Kidney (tissue), 14 donors: ENCODE measurements around the gene AURKA. TPM values are rescaled to one million over a fixed set of nuclear protein-coding genes. Genes with fewer than 3 reads are reported as not detected.

Experiments
- DNase-seq, 5 donors: peaks; one replicate each; pipeline ENCODE4 v3.0.0-alpha.2; 2013 to 2020
- FAIRE-seq: peaks from 2 replicates; lab custom pipeline; 2012; peaks lifted over from hg19 to GRCh38; lab: Jason Lieb, UNC
- H3K27ac ChIP-seq, 2 donors: one replicate each; pipeline ENCODE4 v1.7.0; 2013; ENCODE audit warnings: low read depth in 2 of 2, low read length in 2 of 2, inconsistent platforms in 1 of 2
- H3K27me3 ChIP-seq: one replicate; pipeline ENCODE4 v1.7.1; 2013; ENCODE audit warnings: low read length, inconsistent platforms; ENCODE audit not compliant: control insufficient read depth, insufficient read depth
- H3K36me3 ChIP-seq, 3 donors: one replicate each; pipeline versions ENCODE4 v1.7.0 to v1.7.1; 2013; ENCODE audit warnings: low read length in 3 of 3, control low read depth in 1 of 3, inconsistent platforms in 1 of 3; ENCODE audit not compliant: insufficient read depth in 3 of 3, control insufficient read depth in 2 of 3
- H3K4me1 ChIP-seq, 3 donors: one replicate each; pipeline versions ENCODE4 v1.7.0 to v1.7.1; 2013; ENCODE audit warnings: low read length in 3 of 3, inconsistent platforms in 1 of 3, low read depth in 1 of 3; ENCODE audit not compliant: control insufficient read depth in 2 of 3, insufficient read depth in 2 of 3
- H3K4me3 ChIP-seq, 3 donors: one replicate each; pipeline versions ENCODE4 v1.7.0 to v1.8.1; 2013; ENCODE audit warnings: low read length in 3 of 3, control low read depth in 1 of 3, inconsistent platforms in 1 of 3
- H3K9ac ChIP-seq, 3 donors: one replicate each; pipeline versions ENCODE4 v1.7.0 to v1.7.1; 2013; ENCODE audit warnings: low read length in 3 of 3, control low read depth in 1 of 3, inconsistent platforms in 1 of 3
- H3K9me3 ChIP-seq, 3 donors: one replicate each; pipeline versions ENCODE4 v1.7.0 to v1.7.1; 2013; ENCODE audit warnings: low read length in 3 of 3, control low read depth in 1 of 3, inconsistent platforms in 1 of 3; ENCODE audit not compliant: control insufficient read depth in 2 of 3, insufficient read depth in 1 of 3
- intact Hi-C: fragments of 100-400 bp; cut with DNase I; formaldehyde crosslinking; loops from one replicate; pipeline ENCODE4 v1.11.1; 2022
- polyA plus RNA-seq: library from polyadenylated mRNA; stranded (reverse); fragments of 350-450 nt; fragmentation: Illumina TruSeq; extraction: RNeasy Lipid Tissue Mini Kit (QIAGEN cat#74804); gene quantifications from one replicate; pipeline ENCODE4 v1.2.3, GENCODE V29; 2014; ENCODE audit warnings: low read depth, low replicate concordance; ENCODE audit not compliant: insufficient read depth
- total RNA-seq: library from RNA; stranded (reverse); fragmentation: NEBNext Ultra II Directional; extraction: Animal tissue kit (Norgen Biotek cat#: 25700); gene quantifications from one replicate; pipeline ENCODE4 v1.2.1, GENCODE V29; 2021
- TF ChIP-seq, protein P1 (sequence below): IDR thresholded peaks from 3 replicates; pipeline ENCODE4 v1.5.1; 2012; ENCODE audit warnings: mild to moderate bottlenecking, moderate library complexity, borderline replicate concordance; ENCODE audit not compliant: insufficient read depth; ENCODE audit errors: extremely low read depth
- donor health status: control.
- donor health status: control.
- donor health status: control.
- donor health status: control.
- donor health status: control.
- donor health status: DM: yes; HTN: yes; CAD: no.
- donor health status: Normal renal cell carcinoma (clear cell type).

The AURKA gene
- total and polyA plus RNA-seq, 2 donors from 2014 or later = 2.7 to 3.3 TPM

DNA sequence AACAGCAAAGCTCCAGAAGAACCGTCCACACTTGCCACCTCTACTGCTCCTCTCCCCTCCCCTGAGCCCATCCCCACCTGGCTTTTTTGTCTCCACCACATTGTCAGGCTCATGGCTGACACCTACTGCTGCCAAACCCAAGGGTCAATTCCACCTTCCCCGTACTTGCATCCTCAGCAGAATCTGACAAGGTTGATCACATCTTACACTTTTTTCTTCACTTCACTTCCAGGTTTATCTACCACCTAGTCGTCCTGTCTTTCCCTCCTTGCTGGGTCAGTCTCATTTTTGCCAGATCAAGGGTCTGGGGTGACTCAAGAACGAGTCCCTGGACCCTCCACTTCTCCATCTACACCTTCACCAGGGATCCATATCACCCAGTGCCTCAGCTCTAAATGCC, 3.1 kb downstream of the AURKA start:
- H3K9me3 ChIP-seq = no peaks in the 10 kb centered on the region
- FAIRE-seq (no peak), DNase-seq (no peak)
- peaks cover 0 to 13% (median 7%) of the 10 kb centered on the region in 3 donors for H3K4me1 ChIP-seq
- no peak overlapping the region for H3K27ac ChIP-seq
- intact Hi-C loops = no loop called here
- H3K27me3 ChIP-seq = no peaks in the 10 kb centered on the region
- TF ChIP-seq, protein P1, sequence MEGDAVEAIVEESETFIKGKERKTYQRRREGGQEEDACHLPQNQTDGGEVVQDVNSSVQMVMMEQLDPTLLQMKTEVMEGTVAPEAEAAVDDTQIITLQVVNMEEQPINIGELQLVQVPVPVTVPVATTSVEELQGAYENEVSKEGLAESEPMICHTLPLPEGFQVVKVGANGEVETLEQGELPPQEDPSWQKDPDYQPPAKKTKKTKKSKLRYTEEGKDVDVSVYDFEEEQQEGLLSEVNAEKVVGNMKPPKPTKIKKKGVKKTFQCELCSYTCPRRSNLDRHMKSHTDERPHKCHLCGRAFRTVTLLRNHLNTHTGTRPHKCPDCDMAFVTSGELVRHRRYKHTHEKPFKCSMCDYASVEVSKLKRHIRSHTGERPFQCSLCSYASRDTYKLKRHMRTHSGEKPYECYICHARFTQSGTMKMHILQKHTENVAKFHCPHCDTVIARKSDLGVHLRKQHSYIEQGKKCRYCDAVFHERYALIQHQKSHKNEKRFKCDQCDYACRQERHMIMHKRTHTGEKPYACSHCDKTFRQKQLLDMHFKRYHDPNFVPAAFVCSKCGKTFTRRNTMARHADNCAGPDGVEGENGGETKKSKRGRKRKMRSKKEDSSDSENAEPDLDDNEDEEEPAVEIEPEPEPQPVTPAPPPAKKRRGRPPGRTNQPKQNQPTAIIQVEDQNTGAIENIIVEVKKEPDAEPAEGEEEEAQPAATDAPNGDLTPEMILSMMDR = no peak
- peaks cover 0 to 2% (median 2%) of the 10 kb centered on the region in 3 donors for H3K36me3 ChIP-seq
- H3K4me3 ChIP-seq = no peak overlapping the region
- H3K9ac ChIP-seq = no peak overlapping the region

DNA sequence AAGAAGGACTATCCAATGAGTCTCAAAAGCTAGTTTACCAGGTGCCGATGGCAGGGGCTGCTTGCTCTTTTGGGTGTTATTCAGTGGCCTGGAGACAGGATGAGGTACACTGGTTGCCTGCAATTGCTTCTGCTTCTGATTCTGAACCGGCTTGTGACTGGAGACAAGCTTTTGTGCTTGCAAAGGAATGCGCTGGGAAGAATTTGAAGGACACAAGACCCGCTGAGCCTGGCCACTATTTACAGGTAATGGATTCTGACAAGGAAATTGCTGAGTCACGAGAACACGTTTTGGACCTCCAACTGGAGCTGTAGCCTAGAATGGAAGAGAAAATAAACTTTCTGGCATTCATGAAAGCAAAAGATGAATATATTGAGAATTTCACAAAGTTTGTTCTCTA, 5.8 kb downstream of the AURKA start:
- no peaks in the 10 kb centered on the region for H3K27me3 ChIP-seq
- no peak overlapping the region for H3K27ac ChIP-seq
- FAIRE-seq (no peak), DNase-seq (no peak)
- no peak overlapping the region for H3K9ac ChIP-seq
- peaks cover 0 to 5% (median 2%) of the 10 kb centered on the region in 3 donors for H3K4me1 ChIP-seq
- peaks cover 0 to 2% (median 2%) of the 10 kb centered on the region in 3 donors for H3K36me3 ChIP-seq
- no peak overlapping the region for H3K4me3 ChIP-seq
- intact Hi-C loops = no loop called here
- TF ChIP-seq, protein P1 = no peak
- no peaks in the 10 kb centered on the region for H3K9me3 ChIP-seq

DNA sequence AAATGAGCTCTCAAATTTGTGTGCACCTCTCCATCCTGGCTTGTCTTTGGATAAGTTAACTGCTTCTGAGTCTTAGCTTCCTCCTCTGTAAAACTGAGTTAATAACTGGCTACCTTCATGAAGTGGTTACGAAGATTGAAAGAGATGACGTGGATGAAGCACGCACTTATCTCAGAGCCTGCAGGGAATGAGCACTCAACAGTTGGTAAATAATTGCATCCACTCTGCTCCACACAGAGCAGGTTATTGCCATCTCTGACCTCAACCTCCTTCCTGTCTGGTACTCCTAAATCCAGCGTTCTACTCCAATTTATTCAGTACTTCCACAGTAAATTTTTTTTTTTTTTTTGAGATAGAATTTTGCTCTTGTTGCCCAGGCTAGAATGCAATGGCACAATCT, 6.9 kb downstream of the AURKA start:
- FAIRE-seq = no peak
- no peaks in the 10 kb centered on the region for H3K9me3 ChIP-seq
- H3K36me3 ChIP-seq = peaks cover 0 to 2% (median 2%) of the 10 kb centered on the region in 3 donors
- TF ChIP-seq, protein P1 = no peak
- H3K9ac ChIP-seq = no peak overlapping the region
- H3K27ac ChIP-seq = no peak overlapping the region
- no peaks in the 10 kb centered on the region for H3K4me1 ChIP-seq
- H3K4me3 ChIP-seq = no peak overlapping the region
- intact Hi-C loops = no loop called here
- H3K27me3 ChIP-seq = no peaks in the 10 kb centered on the region
- no peak for DNase-seq

DNA sequence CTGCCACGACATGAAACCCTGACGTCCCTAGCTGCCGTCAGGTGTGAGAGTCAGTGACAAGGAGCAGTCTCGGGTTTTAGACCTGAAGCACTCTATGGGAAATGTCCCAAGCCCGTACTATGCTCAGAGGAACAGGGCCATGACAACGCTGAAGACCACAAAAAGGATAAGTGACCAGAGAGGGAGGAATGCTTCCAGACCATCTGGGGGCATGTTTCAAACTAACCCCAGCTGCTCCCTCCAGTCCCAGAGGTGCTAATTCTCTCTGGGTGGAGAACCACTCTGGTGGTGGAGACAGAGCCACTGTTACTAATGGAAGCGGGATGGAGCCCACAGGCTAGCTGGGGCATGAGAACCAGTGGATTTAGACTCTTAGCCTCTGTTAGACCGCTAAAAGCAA, 8.7 kb downstream of the AURKA start:
- Histone ChIP-seq H3K9me3 (no peaks in the 10 kb centered on the region), H3K9ac (no peak overlapping the region), H3K27me3 (no peaks in the 10 kb centered on the region), H3K36me3 (peaks cover 0 to 2% (median 2%) of the 10 kb centered on the region in 3 donors), H3K27ac (no peak overlapping the region), H3K4me1 (no peaks in the 10 kb centered on the region), H3K4me3 (no peak overlapping the region)
- intact Hi-C loops = no loop called here
- FAIRE-seq (no peak), DNase-seq (no peak)
- TF ChIP-seq, protein P1 = no peak
